Ovary (tissue), 9 donors: Measurements from ENCODE around the gene INF2. TPM values are rescaled to one million over a fixed set of nuclear protein-coding genes. Genes with fewer than 3 reads are reported as not detected.

ENCODE experiments used
- DNase-seq, 5 donors: peaks; one replicate each; pipeline ENCODE4 v3.0.0-alpha.2; 2019 to 2020
- H3K27ac ChIP-seq, 2 donors: fragments of 200-600 bp; one replicate each; pipeline versions ENCODE4 v1.5.1 to v1.8.0; 2019 to 2022
- H3K27me3 ChIP-seq: fragments of 200-600 bp; one replicate; pipeline ENCODE4 v1.8.0; 2022
- H3K36me3 ChIP-seq: fragments of 200-600 bp; sonication (generic); one replicate; pipeline ENCODE4 v1.5.1; 2019
- H3K4me1 ChIP-seq: one replicate; pipeline ENCODE4 v1.8.1; 2013; ENCODE audit warnings: mild to moderate bottlenecking, moderate library complexity; ENCODE audit not compliant: insufficient read depth
- H3K4me3 ChIP-seq: fragments of 200-600 bp; sonication (generic); one replicate; pipeline ENCODE4 v1.5.1; 2017
- H3K9me3 ChIP-seq, 2 donors: fragments of 200-600 bp in 1 of 2; sonication (generic) in 1 of 2; one replicate each; pipeline versions ENCODE4 v1.5.1 to v1.8.1; 2013 to 2019; ENCODE audit warnings: mild to moderate bottlenecking in 1 of 2, moderate library complexity in 1 of 2
- CTCF ChIP-seq, 3 donors: fragments of 450-650 bp in 2 of 3; fragments of 200-600 bp in 1 of 3; IDR thresholded peaks; one replicate each; pipeline versions ENCODE4 v1.5.1 to v1.8.0; 2016 to 2022; ENCODE audit warnings: antibody characterized with exemption in 3 of 3, mild to moderate bottlenecking in 1 of 3
- EP300 ChIP-seq: sonication (generic); formaldehyde crosslinking; IDR thresholded peaks from one replicate; pipeline ENCODE4 v1.6.1; 2017; ENCODE audit warnings: antibody characterized with exemption
- POLR2A ChIP-seq: fragments of 450-650 bp; IDR thresholded peaks from one replicate; pipeline ENCODE4 v1.6.1; 2017; ENCODE audit warnings: antibody characterized with exemption, mild to moderate bottlenecking, moderate library complexity
- WGBS, 3 donors: extraction: QIAGEN DNeasy Blood & Tissue Kit in 1 of 3; methylation state at CpG; one replicate each; pipeline versions ENCODE4 v1.1.5 to v1.1.7; 2013 to 2017; 5-methylcytosine and 5-hydroxymethylcytosine counted together
- intact Hi-C, 4 donors: fragments of 100-400 bp; cut with DNase I; formaldehyde crosslinking; loops; one replicate each; pipeline versions ENCODE4 v1.11.0 to v1.15.1; 2022 to 2023
- polyA plus RNA-seq, 2 donors: library from polyadenylated mRNA; stranded (reverse); fragments of 200-250 nt in 1 of 2; fragments of 350-450 nt in 1 of 2; fragmentation: Illumina TruSeq in 1 of 2; extraction: RNeasy Lipid Tissue Mini Kit (QIAGEN cat#74804) in 1 of 2; gene quantifications; one replicate each; pipeline ENCODE4 v1.2.3, GENCODE V29; 2013 to 2014
- total RNA-seq, 7 donors: library from RNA; depleted of rRNA in 2 of 7; stranded (reverse); fragments of >200 nt in 2 of 7; fragmentation: NEBNext Ultra II Directional in 3 of 7; extraction: Animal tissue kit (Norgen Biotek cat#: 25700) in 3 of 7; gene quantifications; one replicate each; pipeline versions ENCODE4 v1.1.0 to v1.2.4, GENCODE V29; 2016 to 2023
- donor health status: DM: no; HTN: no; CAD: no; lungs with moderate emphysema.
- donor health status: DM: no; HTN: no; CAD: no.
- donor health status: Bipolar disorder and iron deficiency.
- donor health status: DM: yes; HTN: yes; CAD: no.
- donor health status: DM: no; HTN: no; CAD: no.
- donor health status: DM: yes; HTN: yes; CAD: no.

INF2 gene
- total and polyA plus RNA-seq, 9 donors, result 6.3 to 40.7 (median 18.4) TPM

GRCh38 chr14:104758981-104759969 lies 69.9 kb downstream of the INF2 start:
- TF ChIP-seq EP300 (no peak), POLR2A (no peak), CTCF (IDR thresholded peaks at IDR 0.05) (no peak)
- intact Hi-C loops, result no loop called here
- Histone ChIP-seq H3K9me3 (no peaks in the 10 kb centered on the region), H3K27me3 (no peaks in the 10 kb centered on the region), H3K4me1 (peaks cover 4% of the 10 kb centered on the region), H3K36me3 (no peaks in the 10 kb centered on the region), H3K4me3 (no peak overlapping the region), H3K27ac (no peak overlapping the region)
- DNase-seq, result no peak
- 83 to 85% (median 83%) methylated on average over 30 of the region's 30 CpGs for WGBS, 3 donors

- H3K9me3 ChIP-seq, result no peaks in the 10 kb centered on the region
- DNase-seq, result no peak
- TF ChIP-seq CTCF (IDR thresholded peaks at IDR 0.05) (no peak), POLR2A (no peak), EP300 (no peak)
- 90 to 94% (median 91%) methylated on average over 3 of the region's 3 CpGs for WGBS, 3 donors
- H3K4me1 ChIP-seq, result peaks cover 2% of the 10 kb centered on the region
- no peaks in the 10 kb centered on the region for H3K36me3 ChIP-seq
- intact Hi-C loops, result no loop called here
- no peak overlapping the region for H3K27ac ChIP-seq
- H3K4me3 ChIP-seq, result no peak overlapping the region
- H3K27me3 ChIP-seq, result no peaks in the 10 kb centered on the region
Measured at GRCh38 chr14:104765517-104765916, 76.1 kb downstream of the INF2 start.

GRCh38 chr14:104766256-104766862 lies 76.9 kb downstream of the INF2 start:
- TF ChIP-seq CTCF (IDR thresholded peaks at IDR 0.05) (no peak), EP300 (no peak), POLR2A (no peak)
- H3K9me3 ChIP-seq, result no peaks in the 10 kb centered on the region
- H3K27ac ChIP-seq, result no peak overlapping the region
- intact Hi-C loops, result no loop called here
- H3K4me3 ChIP-seq, result no peak overlapping the region
- no peaks in the 10 kb centered on the region for H3K36me3 ChIP-seq
- WGBS, 3 donors, result 97 to 98% (median 98%) methylated on average over 4 of the region's 4 CpGs
- H3K27me3 ChIP-seq, result no peaks in the 10 kb centered on the region
- DNase-seq, result no peak
- H3K4me1 ChIP-seq, result peaks cover 2% of the 10 kb centered on the region

GRCh38 chr14:104766863-104767633 lies 77.6 kb downstream of the INF2 start:
- intact Hi-C loops, result no loop called here
- H3K4me3 ChIP-seq, result no peak overlapping the region
- 86 to 93% (median 89%) methylated on average over 15 of the region's 15 CpGs for WGBS, 3 donors
- H3K27ac ChIP-seq, result no peak overlapping the region
- H3K4me1 ChIP-seq, result peaks cover 2% of the 10 kb centered on the region
- no peaks in the 10 kb centered on the region for H3K9me3 ChIP-seq
- TF ChIP-seq POLR2A, result no peak
- TF ChIP-seq EP300, result no peak
- no peak for DNase-seq
- H3K27me3 ChIP-seq, result no peaks in the 10 kb centered on the region
- H3K36me3 ChIP-seq, result no peaks in the 10 kb centered on the region
